Measurements from ENCODE around the gene NQO1. TPM values are rescaled to one million over a fixed set of nuclear protein-coding genes. Genes with fewer than 3 reads are reported as not detected.

Gene NQO1
- total and polyA plus RNA-seq, 9 of the 15 experiments (the other 6 are each of a cell fraction or from before 2014, with no cell fraction given): 96.7 to 198 (median 122) TPM

- Histone ChIP-seq H3K4me3 (no peak overlapping the region), H4K20me1 (replicated peaks; ENCODE audit: control insufficient read depth, insufficient read depth, low read length) (no peaks in the 10 kb centered on the region; the same call in 1 of the 2 replicates), H3K9me3 (replicated peaks; ENCODE audit: control insufficient read depth, insufficient read depth, low read depth, low read length) (no peaks in the 10 kb centered on the region), H3K9ac (ENCODE audit: insufficient read depth in 1 of 2, low read depth in 2 of 2, low read length in 2 of 2) (no peak overlapping the region), H3K27me3 (ENCODE audit: control insufficient read depth in 2 of 2, insufficient read depth in 2 of 2, low read length in 2 of 2) (no peaks in the 10 kb centered on the region), H2AFZ (ENCODE audit: low read depth, low read length) (no peak overlapping the region), H3K36me3 (ENCODE audit: control insufficient read depth, insufficient read depth, low read length) (peaks cover 95% of the 10 kb centered on the region), H3K79me2 (ENCODE audit: control insufficient read depth, insufficient read depth, low read length) (peaks cover 21% of the 10 kb centered on the region), H3K27ac (ENCODE audit: extremely low read depth, low read depth, low read length) (no peak overlapping the region), H3K9me1 (ENCODE audit: control insufficient read depth, insufficient read depth, low read length) (no peaks in the 10 kb centered on the region), H3K4me1 (replicated peaks in 1 of 2; ENCODE audit: control insufficient read depth in 2 of 2, insufficient read depth in 2 of 2, low read length in 2 of 2) (0 out of 5 replicates have a peak, but pooled peaks cover 0 to 3% of the 10 kb centered on the region in 2 experiments), H3K4me2 (ENCODE audit: insufficient read depth, low read length) (no peak overlapping the region)
- in situ Hi-C loops (cut with MboI) (no loop called here), intact Hi-C loops (cut with micrococcal nuclease) (no loop called here)
- 94% methylated on average over 35 of the region's 35 CpGs for WGBS (ENCODE audit: insufficient coverage, low coverage, missing lambda C conversion rate)
- DNase-seq (ENCODE audit: extremely low read depth in 1 of 4, low spot score in 3 of 4) (no peak), FAIRE-seq (no peak), ATAC-seq (no peak)
- ChIA-PET POLR2A (interaction anchor here (3.7 kb wide), 1 partner anchor 19 kb away, joined by 19 read pairs; the partner anchor contains the start of gene NQO1), CTCF (ENCODE audit: low intra/inter-chr PET ratio) (no interaction called here)
- TF ChIP-seq RBFOX2 (IDR thresholded peaks at IDR 0.05; ENCODE audit: low read depth, low read length) (peak; percentile 48), CBFA2T2 (conservative IDR thresholded peaks at IDR 0.05) (no peak), TAF9B (IDR thresholded peaks at IDR 0.05; ENCODE audit: partially characterized antibody) (no peak), MLLT1 (IDR thresholded peaks at IDR 0.05) (0 out of 4 replicates have a peak, but pooled peaks of 1 of the 2 experiments have one; percentile 30), POLR2G (IDR thresholded peaks at IDR 0.05; ENCODE audit: low read depth, low read length) (0 out of 2 replicates have a peak, but pooled peaks have one; percentile 28)
- no TSS peak for BruUV-seq (replicated peaks)
Observed at GRCh38 chr16:69744363-69745231, 18.2 kb upstream of the NQO1 start.

Data from K562 (cell line).